Esophagus squamous epithelium (tissue), 5 donors: ENCODE measurements around the gene IL10RA. TPM values are rescaled to one million over a fixed set of nuclear protein-coding genes. Genes with fewer than 3 reads are reported as not detected.

Experiments used
- DNase-seq: peaks from one replicate; lab custom pipeline; 2025; lab: John Stamatoyannopoulos, UW
- H3K27ac ChIP-seq, 4 donors: fragments of 200-600 bp; sonication (generic); one replicate each; pipeline ENCODE4 v1.5.1; 2016 to 2019; ENCODE audit warnings: mild to moderate bottlenecking in 1 of 4
- H3K27me3 ChIP-seq, 4 donors: fragments of 200-600 bp; sonication (generic); 1 replicate in 3 of 4; 2 replicates in 1 of 4; pipeline versions ENCODE4 v1.5.1 to v1.6.0; 2017 to 2021; ENCODE audit warnings: antibody characterized with exemption in 1 of 4
- H3K36me3 ChIP-seq, 3 donors: fragments of 200-600 bp; sonication (generic); one replicate each; pipeline ENCODE4 v1.5.1; 2016 to 2019
- H3K4me1 ChIP-seq, 3 donors: fragments of 200-600 bp; sonication (generic); one replicate each; pipeline ENCODE4 v1.5.1; 2017 to 2019
- H3K4me3 ChIP-seq, 4 donors: fragments of 200-600 bp; sonication (generic); 1 replicate in 3 of 4; 2 replicates in 1 of 4; pipeline ENCODE4 v1.5.1; 2016 to 2019; ENCODE audit warnings: mild to moderate bottlenecking in 2 of 4, moderate library complexity in 1 of 4
- H3K9me3 ChIP-seq, 3 donors: fragments of 200-600 bp; sonication (generic); one replicate each; pipeline ENCODE4 v1.5.1; 2016 to 2019
- POLR2A ChIP-seq, 4 donors: fragments of 450-650 bp; IDR thresholded peaks; one replicate each; pipeline ENCODE4 v1.6.1; 2017; ENCODE audit warnings: antibody characterized with exemption in 4 of 4, mild to moderate bottlenecking in 4 of 4, moderate library complexity in 3 of 4
- WGBS, 2 donors: methylation state at CpG; one replicate each; pipeline ENCODE4 v1.1.5; 2018; 5-methylcytosine and 5-hydroxymethylcytosine counted together
- intact Hi-C: fragments of 100-400 bp; cut with DNase I; formaldehyde crosslinking; loops from one replicate; pipeline ENCODE4 v1.15.0; 2022
- total RNA-seq, 4 donors: library from RNA; depleted of rRNA; stranded (reverse); fragments of >200 nt; gene quantifications; one replicate each; pipeline ENCODE4 v1.1.0, GENCODE V29; 2016
- TF ChIP-seq, protein P1 (sequence below), 6 experiments: fragments of 450-650 bp in 4 of 6; fragments of 200-600 bp in 2 of 6; sonication (generic) in 2 of 6; IDR thresholded peaks; one replicate each; pipeline ENCODE4 v1.5.1; 2016 to 2019; ENCODE audit warnings: antibody characterized with exemption in 6 of 6, mild to moderate bottlenecking in 4 of 6, moderate library complexity in 4 of 6
- donor health status: DM: yes; HTN: yes; CAD: no.

Gene IL10RA
- total RNA-seq, 4 donors from 2014 or later = 2.2 to 21.2 (median 11.3) TPM

- WGBS, 2 donors = 85 to 86% methylated on average over 6 of the region's 6 CpGs
- H3K27me3 ChIP-seq = no peaks in the 10 kb centered on the region
- peaks cover 0 to 24% (median 0%) of the 10 kb centered on the region in 3 donors for H3K4me1 ChIP-seq
- H3K4me3 ChIP-seq = no peak overlapping the region
- H3K36me3 ChIP-seq = no peaks in the 10 kb centered on the region
- intact Hi-C loops = no loop called here
- H3K9me3 ChIP-seq = no peaks in the 10 kb centered on the region
- no peak overlapping the region for H3K27ac ChIP-seq
- no peak for DNase-seq
- TF ChIP-seq, protein P1, sequence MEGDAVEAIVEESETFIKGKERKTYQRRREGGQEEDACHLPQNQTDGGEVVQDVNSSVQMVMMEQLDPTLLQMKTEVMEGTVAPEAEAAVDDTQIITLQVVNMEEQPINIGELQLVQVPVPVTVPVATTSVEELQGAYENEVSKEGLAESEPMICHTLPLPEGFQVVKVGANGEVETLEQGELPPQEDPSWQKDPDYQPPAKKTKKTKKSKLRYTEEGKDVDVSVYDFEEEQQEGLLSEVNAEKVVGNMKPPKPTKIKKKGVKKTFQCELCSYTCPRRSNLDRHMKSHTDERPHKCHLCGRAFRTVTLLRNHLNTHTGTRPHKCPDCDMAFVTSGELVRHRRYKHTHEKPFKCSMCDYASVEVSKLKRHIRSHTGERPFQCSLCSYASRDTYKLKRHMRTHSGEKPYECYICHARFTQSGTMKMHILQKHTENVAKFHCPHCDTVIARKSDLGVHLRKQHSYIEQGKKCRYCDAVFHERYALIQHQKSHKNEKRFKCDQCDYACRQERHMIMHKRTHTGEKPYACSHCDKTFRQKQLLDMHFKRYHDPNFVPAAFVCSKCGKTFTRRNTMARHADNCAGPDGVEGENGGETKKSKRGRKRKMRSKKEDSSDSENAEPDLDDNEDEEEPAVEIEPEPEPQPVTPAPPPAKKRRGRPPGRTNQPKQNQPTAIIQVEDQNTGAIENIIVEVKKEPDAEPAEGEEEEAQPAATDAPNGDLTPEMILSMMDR (IDR thresholded peaks at IDR 0.05) = no peak
- TF ChIP-seq POLR2A (IDR thresholded peaks at IDR 0.05) = no peak
Observed at GRCh38 chr11:117941976-117942654, 44.1 kb upstream of the IL10RA start.

GRCh38 chr11:117944554-117944953, 41.6 kb upstream of the IL10RA start:
- H3K36me3 ChIP-seq = no peaks in the 10 kb centered on the region
- no peak overlapping the region for H3K27ac ChIP-seq
- peaks cover 0 to 18% (median 0%) of the 10 kb centered on the region in 3 donors for H3K4me1 ChIP-seq
- intact Hi-C loops = no loop called here
- TF ChIP-seq, protein P1 (IDR thresholded peaks at IDR 0.05) = no peak
- TF ChIP-seq POLR2A (IDR thresholded peaks at IDR 0.05) = no peak
- H3K27me3 ChIP-seq = no peaks in the 10 kb centered on the region
- no peak for DNase-seq
- H3K4me3 ChIP-seq = no peak overlapping the region
- WGBS, 2 donors = 65 to 76% methylated on average over 5 of the region's 5 CpGs
- no peaks in the 10 kb centered on the region for H3K9me3 ChIP-seq

GRCh38 chr11:117945047-117945810, 41.0 kb upstream of the IL10RA start:
- Histone ChIP-seq H3K27me3 (peaks cover 0 to 5% (median 0%) of the 10 kb centered on the region in 4 donors), H3K4me3 (no peak overlapping the region), H3K27ac (no peak overlapping the region), H3K9me3 (no peaks in the 10 kb centered on the region), H3K4me1 (peaks cover 0 to 24% (median 0%) of the 10 kb centered on the region in 3 donors), H3K36me3 (no peaks in the 10 kb centered on the region)
- intact Hi-C loops = loop anchor here (5.0 kb wide), 1 partner anchor 107 kb away; no protein-coding TSS in a partner anchor
- TF ChIP-seq POLR2A (IDR thresholded peaks at IDR 0.05) = no peak
- TF ChIP-seq, protein P1 (IDR thresholded peaks at IDR 0.05) = no peak
- no peak for DNase-seq
- WGBS, 2 donors = 29 to 57% methylated on average over 7 of the region's 7 CpGs

GRCh38 chr11:117946156-117946841, 39.9 kb upstream of the IL10RA start:
- Histone ChIP-seq H3K9me3 (no peaks in the 10 kb centered on the region), H3K4me1 (peaks cover 0 to 16% (median 0%) of the 10 kb centered on the region in 3 donors), H3K36me3 (no peaks in the 10 kb centered on the region), H3K27me3 (peaks cover 0 to 13% (median 0%) of the 10 kb centered on the region in 4 donors), H3K27ac (no peak overlapping the region), H3K4me3 (no peak overlapping the region)
- DNase-seq = no peak
- 65 to 73% methylated on average over 4 to 5 of the region's 5 CpGs for WGBS, 2 donors
- TF ChIP-seq, protein P1 (IDR thresholded peaks at IDR 0.05) = no peak
- no peak for TF ChIP-seq POLR2A (IDR thresholded peaks at IDR 0.05)
- intact Hi-C loops = loop anchor here (2.0 to 5.0 kb wide), 2 partner anchors 103 to 106 kb away; no protein-coding TSS in a partner anchor
